Gastrocnemius medialis (tissue), 4 donors: ENCODE results near the gene SPACA7. TPM values are rescaled to one million over a fixed set of nuclear protein-coding genes. Genes with fewer than 3 reads are reported as not detected.

Experiments
- ATAC-seq, 2 donors: fragments of 150-250 bp; one replicate each; pipeline ENCODE4 v1.9.1; 2016
- DNase-seq, 2 donors: peaks; one replicate each; pipeline ENCODE4 v3.0.0-alpha.2; 2019
- H3K27ac ChIP-seq, 4 donors: fragments of 200-600 bp; sonication (generic); 1 replicate in 1 of 4; 2 replicates in 3 of 4; pipeline ENCODE4 v1.5.1; 2016 to 2018; ENCODE audit warnings: mild to moderate bottlenecking in 2 of 4, moderate library complexity in 1 of 4
- H3K27me3 ChIP-seq, 3 donors: fragments of 200-600 bp; sonication (generic) in 2 of 3; 1 replicate in 1 of 3; 2 replicates in 2 of 3; pipeline versions ENCODE4 v1.5.1 to v1.6.0; 2016 to 2019; ENCODE audit warnings: mild to moderate bottlenecking in 1 of 3, moderate library complexity in 1 of 3
- H3K36me3 ChIP-seq, 2 donors: fragments of 200-600 bp; sonication (generic) in 1 of 2; one replicate each; pipeline ENCODE4 v1.5.1; 2017 to 2018
- H3K4me1 ChIP-seq, 2 donors: fragments of 200-600 bp; sonication (generic) in 1 of 2; one replicate each; pipeline ENCODE4 v1.5.1; 2016 to 2017; ENCODE audit warnings: mild to moderate bottlenecking in 2 of 2
- H3K4me3 ChIP-seq, 4 donors: fragments of 200-600 bp; sonication (generic) in 3 of 4; 1 replicate in 1 of 4; 2 replicates in 3 of 4; pipeline ENCODE4 v1.5.1; 2016 to 2019; ENCODE audit warnings: mild to moderate bottlenecking in 2 of 4
- H3K9me3 ChIP-seq, 3 donors: fragments of 200-600 bp; sonication (generic) in 2 of 3; 1 replicate in 1 of 3; 2 replicates in 2 of 3; pipeline ENCODE4 v1.5.1; 2016 to 2019
- CTCF ChIP-seq, 5 experiments: fragments of 450-650 bp in 3 of 5; fragments of 200-600 bp in 2 of 5; sonication (generic) in 2 of 5; IDR thresholded peaks in 4 of 5; conservative IDR thresholded peaks in 1 of 5; 1 replicate in 4 of 5; 2 replicates in 1 of 5; pipeline ENCODE4 v1.5.1; 2016 to 2019; ENCODE audit warnings: antibody characterized with exemption in 5 of 5, mild to moderate bottlenecking in 3 of 5, moderate library complexity in 3 of 5
- POLR2A ChIP-seq, 2 donors: fragments of 450-650 bp; IDR thresholded peaks; one replicate each; pipeline ENCODE4 v1.6.1; 2017; ENCODE audit warnings: antibody characterized with exemption in 2 of 2, mild to moderate bottlenecking in 2 of 2, moderate library complexity in 2 of 2
- in situ Hi-C, 4 donors: fragments of 200-750 bp; cut with MboI; loops; one replicate each; pipeline versions ENCODE4 v1.15.0 to v1.8.0; 2017; ENCODE audit warnings: low sequenced_read_pairs in 4 of 4
- intact Hi-C: fragments of 100-400 bp; cut with DNase I; formaldehyde crosslinking; loops from one replicate; pipeline ENCODE4 v1.15.1; 2023; ENCODE audit warnings: low total_unique reads
- total RNA-seq, 4 donors: library from RNA; depleted of rRNA; stranded (reverse); fragments of >200 nt; gene quantifications; one replicate each; pipeline versions ENCODE4 v1.1.0 to v1.2.3, GENCODE V29; 2016

SPACA7 gene
- total RNA-seq, 4 donors from 2014 or later = not detected

GRCh38 chr13:112477070-112477619 lies 101.0 kb downstream of the SPACA7 start:
- Histone ChIP-seq H3K36me3 (no peaks in the 10 kb centered on the region), H3K9me3 (peaks cover 0 to 7% (median 0%) of the 10 kb centered on the region in 3 donors), H3K27ac (no peak overlapping the region), H3K4me3 (no peak overlapping the region), H3K4me1 (no peaks in the 10 kb centered on the region), H3K27me3 (no peaks in the 10 kb centered on the region)
- in situ Hi-C loops (no loop called here), intact Hi-C loops (no loop called here)
- DNase-seq = no peak
- ATAC-seq = no peak
- TF ChIP-seq CTCF (IDR thresholded peaks at IDR 0.05 in 4 of 5, conservative IDR thresholded peaks at IDR 0.05 in 1 of 5) = no peak
- TF ChIP-seq POLR2A (IDR thresholded peaks at IDR 0.05) = no peak

- Histone ChIP-seq H3K9me3 (peaks cover 0 to 7% (median 0%) of the 10 kb centered on the region in 3 donors), H3K27ac (no peak overlapping the region), H3K36me3 (peaks cover 0 to 3% of the 10 kb centered on the region in 2 donors), H3K4me3 (no peak overlapping the region), H3K4me1 (no peaks in the 10 kb centered on the region), H3K27me3 (no peaks in the 10 kb centered on the region)
- in situ Hi-C loops (no loop called here), intact Hi-C loops (no loop called here)
- DNase-seq (no peak), ATAC-seq (no peak)
- TF ChIP-seq CTCF (IDR thresholded peaks at IDR 0.05 in 4 of 5, conservative IDR thresholded peaks at IDR 0.05 in 1 of 5) (no peak), POLR2A (IDR thresholded peaks at IDR 0.05) (no peak)
Measured at GRCh38 chr13:112479389-112479788, 103.2 kb downstream of the SPACA7 start.

- Histone ChIP-seq H3K27ac (no peak overlapping the region), H3K27me3 (no peaks in the 10 kb centered on the region), H3K9me3 (peaks cover 0 to 7% (median 0%) of the 10 kb centered on the region in 3 donors), H3K4me1 (no peaks in the 10 kb centered on the region), H3K4me3 (no peak overlapping the region), H3K36me3 (peaks cover 0 to 22% of the 10 kb centered on the region in 2 donors)
- no peak for TF ChIP-seq POLR2A (IDR thresholded peaks at IDR 0.05)
- no peak for TF ChIP-seq CTCF (IDR thresholded peaks at IDR 0.05 in 4 of 5, conservative IDR thresholded peaks at IDR 0.05 in 1 of 5)
- in situ Hi-C loops (no loop called here), intact Hi-C loops (no loop called here)
- ATAC-seq (no peak), DNase-seq (no peak)
Measured at GRCh38 chr13:112481458-112481857, 105.3 kb downstream of the SPACA7 start.

GRCh38 chr13:112483299-112483698 lies 107.1 kb downstream of the SPACA7 start:
- no peak for ATAC-seq
- peaks cover 0 to 7% (median 0%) of the 10 kb centered on the region in 3 donors for H3K9me3 ChIP-seq
- H3K4me3 ChIP-seq = no peak overlapping the region
- in situ Hi-C loops = no loop called here
- no peaks in the 10 kb centered on the region for H3K4me1 ChIP-seq
- H3K27ac ChIP-seq = no peak overlapping the region
- intact Hi-C loops = no loop called here
- H3K27me3 ChIP-seq = no peaks in the 10 kb centered on the region
- DNase-seq = no peak
- H3K36me3 ChIP-seq = peaks cover 0 to 24% of the 10 kb centered on the region in 2 donors
- no peak for TF ChIP-seq POLR2A (IDR thresholded peaks at IDR 0.05)
- TF ChIP-seq CTCF (IDR thresholded peaks at IDR 0.05 in 4 of 5, conservative IDR thresholded peaks at IDR 0.05 in 1 of 5) = no peak

Other genes starting within 250 kb of the SPACA7 start
- 10 to 100 TPM in 3 of 4 donors, 1 to 10 TPM in 1; 10.0 to 14.3 (median 11.0) TPM for gene TUBGCP3, start 211.8 kb downstream of the SPACA7 start, total RNA-seq